ENCODE data around the gene FBXW11. TPM values are rescaled to one million over a fixed set of nuclear protein-coding genes. Genes with fewer than 3 reads are reported as not detected.

FBXW11 gene
- total RNA-seq, 1 experiment from 2014 or later: 52.2 TPM

DNA sequence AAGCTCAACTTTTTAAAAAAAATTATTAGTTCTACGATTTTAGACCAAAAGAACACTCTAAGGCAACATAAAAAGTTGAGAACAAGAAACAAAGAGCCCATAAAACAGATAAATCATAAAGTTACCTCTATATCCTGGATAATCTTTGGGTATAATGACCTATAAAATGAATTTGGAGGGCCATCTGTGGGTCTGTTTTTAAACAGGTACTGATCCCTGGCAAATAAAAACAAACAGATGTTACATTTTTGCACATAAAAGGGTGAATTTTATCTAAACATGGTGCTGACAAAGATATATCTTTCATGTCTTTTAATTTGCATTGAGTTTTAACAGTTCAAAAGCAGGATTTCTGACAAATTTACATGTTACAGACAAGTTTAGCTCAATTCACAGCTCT is 107.6 kb downstream of the FBXW11 start:
- no peak overlapping the region for H3K27ac Mint-ChIP-seq
- H3K27me3 Mint-ChIP-seq (ENCODE audit: low read depth): no peaks in the 10 kb centered on the region
- H3K4me3 Mint-ChIP-seq: no peak overlapping the region
- DNase-seq (ENCODE audit: low spot score) (no peak), ATAC-seq (no peak)
- no peaks in the 10 kb centered on the region for H3K9me3 Mint-ChIP-seq
- TF ChIP-seq, protein P1, sequence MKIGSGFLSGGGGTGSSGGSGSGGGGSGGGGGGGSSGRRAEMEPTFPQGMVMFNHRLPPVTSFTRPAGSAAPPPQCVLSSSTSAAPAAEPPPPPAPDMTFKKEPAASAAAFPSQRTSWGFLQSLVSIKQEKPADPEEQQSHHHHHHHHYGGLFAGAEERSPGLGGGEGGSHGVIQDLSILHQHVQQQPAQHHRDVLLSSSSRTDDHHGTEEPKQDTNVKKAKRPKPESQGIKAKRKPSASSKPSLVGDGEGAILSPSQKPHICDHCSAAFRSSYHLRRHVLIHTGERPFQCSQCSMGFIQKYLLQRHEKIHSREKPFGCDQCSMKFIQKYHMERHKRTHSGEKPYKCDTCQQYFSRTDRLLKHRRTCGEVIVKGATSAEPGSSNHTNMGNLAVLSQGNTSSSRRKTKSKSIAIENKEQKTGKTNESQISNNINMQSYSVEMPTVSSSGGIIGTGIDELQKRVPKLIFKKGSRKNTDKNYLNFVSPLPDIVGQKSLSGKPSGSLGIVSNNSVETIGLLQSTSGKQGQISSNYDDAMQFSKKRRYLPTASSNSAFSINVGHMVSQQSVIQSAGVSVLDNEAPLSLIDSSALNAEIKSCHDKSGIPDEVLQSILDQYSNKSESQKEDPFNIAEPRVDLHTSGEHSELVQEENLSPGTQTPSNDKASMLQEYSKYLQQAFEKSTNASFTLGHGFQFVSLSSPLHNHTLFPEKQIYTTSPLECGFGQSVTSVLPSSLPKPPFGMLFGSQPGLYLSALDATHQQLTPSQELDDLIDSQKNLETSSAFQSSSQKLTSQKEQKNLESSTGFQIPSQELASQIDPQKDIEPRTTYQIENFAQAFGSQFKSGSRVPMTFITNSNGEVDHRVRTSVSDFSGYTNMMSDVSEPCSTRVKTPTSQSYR (CRISPR knock-in tag; IDR thresholded peaks at IDR 0.05): no peak
- TF ChIP-seq GRHL2 (CRISPR knock-in tag; IDR thresholded peaks at IDR 0.05; ENCODE audit: insufficient replicate concordance, severe bottlenecking): no peak
- TF ChIP-seq GABPB1 (CRISPR knock-in tag; IDR thresholded peaks at IDR 0.05): no peak
- TF ChIP-seq SOX15 (CRISPR knock-in tag; IDR thresholded peaks at IDR 0.05): no peak
- TF ChIP-seq ZNF416 (CRISPR knock-in tag; IDR thresholded peaks at IDR 0.05): no peak
- TF ChIP-seq, protein P2, sequence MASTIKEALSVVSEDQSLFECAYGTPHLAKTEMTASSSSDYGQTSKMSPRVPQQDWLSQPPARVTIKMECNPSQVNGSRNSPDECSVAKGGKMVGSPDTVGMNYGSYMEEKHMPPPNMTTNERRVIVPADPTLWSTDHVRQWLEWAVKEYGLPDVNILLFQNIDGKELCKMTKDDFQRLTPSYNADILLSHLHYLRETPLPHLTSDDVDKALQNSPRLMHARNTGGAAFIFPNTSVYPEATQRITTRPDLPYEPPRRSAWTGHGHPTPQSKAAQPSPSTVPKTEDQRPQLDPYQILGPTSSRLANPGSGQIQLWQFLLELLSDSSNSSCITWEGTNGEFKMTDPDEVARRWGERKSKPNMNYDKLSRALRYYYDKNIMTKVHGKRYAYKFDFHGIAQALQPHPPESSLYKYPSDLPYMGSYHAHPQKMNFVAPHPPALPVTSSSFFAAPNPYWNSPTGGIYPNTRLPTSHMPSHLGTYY (CRISPR knock-in tag; IDR thresholded peaks at IDR 0.05): no peak
- TF ChIP-seq, protein P3, sequence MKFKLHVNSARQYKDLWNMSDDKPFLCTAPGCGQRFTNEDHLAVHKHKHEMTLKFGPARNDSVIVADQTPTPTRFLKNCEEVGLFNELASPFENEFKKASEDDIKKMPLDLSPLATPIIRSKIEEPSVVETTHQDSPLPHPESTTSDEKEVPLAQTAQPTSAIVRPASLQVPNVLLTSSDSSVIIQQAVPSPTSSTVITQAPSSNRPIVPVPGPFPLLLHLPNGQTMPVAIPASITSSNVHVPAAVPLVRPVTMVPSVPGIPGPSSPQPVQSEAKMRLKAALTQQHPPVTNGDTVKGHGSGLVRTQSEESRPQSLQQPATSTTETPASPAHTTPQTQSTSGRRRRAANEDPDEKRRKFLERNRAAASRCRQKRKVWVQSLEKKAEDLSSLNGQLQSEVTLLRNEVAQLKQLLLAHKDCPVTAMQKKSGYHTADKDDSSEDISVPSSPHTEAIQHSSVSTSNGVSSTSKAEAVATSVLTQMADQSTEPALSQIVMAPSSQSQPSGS (CRISPR knock-in tag; IDR thresholded peaks at IDR 0.05; ENCODE audit: borderline replicate concordance, low read depth): no peak
- no peak for TF ChIP-seq HMGA2 (CRISPR knock-in tag; IDR thresholded peaks at IDR 0.05)
- TF ChIP-seq CREB1 (CRISPR knock-in tag; IDR thresholded peaks at IDR 0.05): no peak
- TF ChIP-seq, protein P4, sequence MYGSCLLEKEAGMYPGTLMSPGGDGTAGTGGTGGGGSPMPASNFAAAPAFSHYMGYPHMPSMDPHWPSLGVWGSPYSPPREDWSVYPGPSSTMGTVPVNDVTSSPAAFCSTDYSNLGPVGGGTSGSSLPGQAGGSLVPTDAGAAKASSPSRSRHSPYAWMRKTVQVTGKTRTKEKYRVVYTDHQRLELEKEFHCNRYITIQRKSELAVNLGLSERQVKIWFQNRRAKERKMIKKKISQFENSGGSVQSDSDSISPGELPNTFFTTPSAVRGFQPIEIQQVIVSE (CRISPR knock-in tag; IDR thresholded peaks at IDR 0.05; ENCODE audit: borderline replicate concordance): no peak
- ChIA-PET POLR2A (no interaction called here), CTCF (interaction anchor here (1.2 to 2.3 kb wide), 3 partner anchors 13 to 142 kb away, joined by 3 to 13 read pairs (median 5); no protein-coding TSS in a partner anchor)
- H3K36me3 Mint-ChIP-seq: no peaks in the 10 kb centered on the region; the same call in 1 of the 2 replicates
- H3K4me1 Mint-ChIP-seq: peaks cover 14% of the 10 kb centered on the region

DNA sequence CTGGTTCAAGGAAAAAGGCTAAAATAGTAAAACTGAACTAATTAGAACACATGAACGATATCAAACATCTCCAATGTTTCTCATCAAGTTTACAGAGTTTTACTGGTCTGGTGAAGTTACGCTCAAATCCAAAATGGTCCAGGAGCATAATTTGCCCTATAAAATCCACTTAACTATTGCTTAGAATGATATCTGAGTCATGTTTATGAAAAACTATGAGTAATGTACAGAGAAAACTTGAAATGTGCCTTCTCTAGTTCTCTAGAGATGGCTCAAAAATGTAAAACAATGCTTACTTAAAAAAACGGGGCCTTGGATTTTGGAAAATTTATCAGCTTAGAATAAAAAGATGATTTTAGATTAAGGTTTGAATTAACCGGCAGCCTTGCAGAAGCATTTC is 108.1 kb downstream of the FBXW11 start:
- no peak for TF ChIP-seq IRF2 (CRISPR knock-in tag; IDR thresholded peaks at IDR 0.05; ENCODE audit: borderline replicate concordance, low read depth)
- TF ChIP-seq GTF2I (CRISPR knock-in tag; conservative IDR thresholded peaks at IDR 0.05): no peak
- TF ChIP-seq, protein P5, sequence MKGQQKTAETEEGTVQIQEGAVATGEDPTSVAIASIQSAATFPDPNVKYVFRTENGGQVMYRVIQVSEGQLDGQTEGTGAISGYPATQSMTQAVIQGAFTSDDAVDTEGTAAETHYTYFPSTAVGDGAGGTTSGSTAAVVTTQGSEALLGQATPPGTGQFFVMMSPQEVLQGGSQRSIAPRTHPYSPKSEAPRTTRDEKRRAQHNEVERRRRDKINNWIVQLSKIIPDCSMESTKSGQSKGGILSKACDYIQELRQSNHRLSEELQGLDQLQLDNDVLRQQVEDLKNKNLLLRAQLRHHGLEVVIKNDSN (CRISPR knock-in tag; IDR thresholded peaks at IDR 0.05): no peak
- TF ChIP-seq ZNF416 (CRISPR knock-in tag; IDR thresholded peaks at IDR 0.05): no peak
- TF ChIP-seq, protein P6, sequence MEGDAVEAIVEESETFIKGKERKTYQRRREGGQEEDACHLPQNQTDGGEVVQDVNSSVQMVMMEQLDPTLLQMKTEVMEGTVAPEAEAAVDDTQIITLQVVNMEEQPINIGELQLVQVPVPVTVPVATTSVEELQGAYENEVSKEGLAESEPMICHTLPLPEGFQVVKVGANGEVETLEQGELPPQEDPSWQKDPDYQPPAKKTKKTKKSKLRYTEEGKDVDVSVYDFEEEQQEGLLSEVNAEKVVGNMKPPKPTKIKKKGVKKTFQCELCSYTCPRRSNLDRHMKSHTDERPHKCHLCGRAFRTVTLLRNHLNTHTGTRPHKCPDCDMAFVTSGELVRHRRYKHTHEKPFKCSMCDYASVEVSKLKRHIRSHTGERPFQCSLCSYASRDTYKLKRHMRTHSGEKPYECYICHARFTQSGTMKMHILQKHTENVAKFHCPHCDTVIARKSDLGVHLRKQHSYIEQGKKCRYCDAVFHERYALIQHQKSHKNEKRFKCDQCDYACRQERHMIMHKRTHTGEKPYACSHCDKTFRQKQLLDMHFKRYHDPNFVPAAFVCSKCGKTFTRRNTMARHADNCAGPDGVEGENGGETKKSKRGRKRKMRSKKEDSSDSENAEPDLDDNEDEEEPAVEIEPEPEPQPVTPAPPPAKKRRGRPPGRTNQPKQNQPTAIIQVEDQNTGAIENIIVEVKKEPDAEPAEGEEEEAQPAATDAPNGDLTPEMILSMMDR (IDR thresholded peaks at IDR 0.05): no peak
- TF ChIP-seq, protein P7, sequence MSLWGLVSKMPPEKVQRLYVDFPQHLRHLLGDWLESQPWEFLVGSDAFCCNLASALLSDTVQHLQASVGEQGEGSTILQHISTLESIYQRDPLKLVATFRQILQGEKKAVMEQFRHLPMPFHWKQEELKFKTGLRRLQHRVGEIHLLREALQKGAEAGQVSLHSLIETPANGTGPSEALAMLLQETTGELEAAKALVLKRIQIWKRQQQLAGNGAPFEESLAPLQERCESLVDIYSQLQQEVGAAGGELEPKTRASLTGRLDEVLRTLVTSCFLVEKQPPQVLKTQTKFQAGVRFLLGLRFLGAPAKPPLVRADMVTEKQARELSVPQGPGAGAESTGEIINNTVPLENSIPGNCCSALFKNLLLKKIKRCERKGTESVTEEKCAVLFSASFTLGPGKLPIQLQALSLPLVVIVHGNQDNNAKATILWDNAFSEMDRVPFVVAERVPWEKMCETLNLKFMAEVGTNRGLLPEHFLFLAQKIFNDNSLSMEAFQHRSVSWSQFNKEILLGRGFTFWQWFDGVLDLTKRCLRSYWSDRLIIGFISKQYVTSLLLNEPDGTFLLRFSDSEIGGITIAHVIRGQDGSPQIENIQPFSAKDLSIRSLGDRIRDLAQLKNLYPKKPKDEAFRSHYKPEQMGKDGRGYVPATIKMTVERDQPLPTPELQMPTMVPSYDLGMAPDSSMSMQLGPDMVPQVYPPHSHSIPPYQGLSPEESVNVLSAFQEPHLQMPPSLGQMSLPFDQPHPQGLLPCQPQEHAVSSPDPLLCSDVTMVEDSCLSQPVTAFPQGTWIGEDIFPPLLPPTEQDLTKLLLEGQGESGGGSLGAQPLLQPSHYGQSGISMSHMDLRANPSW (CRISPR knock-in tag; conservative IDR thresholded peaks at IDR 0.05; ENCODE audit: low read depth): no peak
- no peak for TF ChIP-seq KAT7 (CRISPR knock-in tag; IDR thresholded peaks at IDR 0.05; ENCODE audit: borderline replicate concordance)
- no peak for TF ChIP-seq FOXJ3 (CRISPR knock-in tag; IDR thresholded peaks at IDR 0.05; ENCODE audit: borderline replicate concordance)
- no peak for TF ChIP-seq ATF1 (CRISPR knock-in tag; IDR thresholded peaks at IDR 0.05)
- TF ChIP-seq, protein P8, sequence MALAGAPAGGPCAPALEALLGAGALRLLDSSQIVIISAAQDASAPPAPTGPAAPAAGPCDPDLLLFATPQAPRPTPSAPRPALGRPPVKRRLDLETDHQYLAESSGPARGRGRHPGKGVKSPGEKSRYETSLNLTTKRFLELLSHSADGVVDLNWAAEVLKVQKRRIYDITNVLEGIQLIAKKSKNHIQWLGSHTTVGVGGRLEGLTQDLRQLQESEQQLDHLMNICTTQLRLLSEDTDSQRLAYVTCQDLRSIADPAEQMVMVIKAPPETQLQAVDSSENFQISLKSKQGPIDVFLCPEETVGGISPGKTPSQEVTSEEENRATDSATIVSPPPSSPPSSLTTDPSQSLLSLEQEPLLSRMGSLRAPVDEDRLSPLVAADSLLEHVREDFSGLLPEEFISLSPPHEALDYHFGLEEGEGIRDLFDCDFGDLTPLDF (CRISPR knock-in tag; IDR thresholded peaks at IDR 0.05): no peak
- ATAC-seq (no peak), DNase-seq (ENCODE audit: low spot score) (no peak)
- Mint-ChIP-seq H3K4me3 (no peak overlapping the region), H3K36me3 (no peaks in the 10 kb centered on the region; the same call in 1 of the 2 replicates), H3K9me3 (no peaks in the 10 kb centered on the region), H3K4me1 (peaks cover 14% of the 10 kb centered on the region), H3K27ac (no peak overlapping the region; the same call in 1 of the 2 replicates), H3K27me3 (ENCODE audit: low read depth) (no peaks in the 10 kb centered on the region)
- POLR2A ChIA-PET: no interaction called here
- CTCF ChIA-PET: interaction anchor here (1.2 to 2.3 kb wide), 2 partner anchors 14 to 142 kb away, joined by 3 to 13 read pairs; no protein-coding TSS in a partner anchor
